Esophagus muscularis mucosa (tissue), 3 donors: ENCODE measurements around the gene ZBTB33.

Source experiments
- CTCF ChIP-seq, 3 experiments: fragments of 200-600 bp in 2 of 3; fragments of 450-650 bp in 1 of 3; sonication (generic) in 2 of 3; IDR thresholded peaks; one replicate each; pipeline ENCODE4 v1.5.1; 2017 to 2019; ENCODE audit warnings: antibody characterized with exemption in 3 of 3, mild to moderate bottlenecking in 2 of 3, moderate library complexity in 1 of 3
- POLR2AphosphoS5 ChIP-seq, 2 donors: sonication (generic); formaldehyde crosslinking; IDR thresholded peaks; one replicate each; pipeline ENCODE4 v1.6.1; 2017; ENCODE audit warnings: antibody characterized with exemption in 2 of 2

GRCh38 chrX:120253784-120254183 is 3.2 kb downstream of the ZBTB33 start:
- TF ChIP-seq CTCF (IDR thresholded peaks at IDR 0.05): no peak
- TF ChIP-seq POLR2AphosphoS5 (IDR thresholded peaks at IDR 0.05): no peak
